ENCODE measurements around the gene OSBPL6.

OSBPL6 gene

GRCh38 chr2:178428396-178428806, 234.1 kb downstream of the OSBPL6 start:
- no peak for DNase-seq (ENCODE audit: extremely low spot score)
- ChIA-PET CTCF (interaction anchor here (0.8 to 2.0 kb wide), 2 partner anchors 14 to 33 kb away, joined by 3 to 10 read pairs; no protein-coding TSS in a partner anchor), POLR2A (interaction anchor here (1.1 to 1.9 kb wide), 3 partner anchors 9 to 23 kb away, joined by 4 to 13 read pairs (median 8); partner anchors contain the start of genes PJVK and PRKRA)
- TF ChIP-seq NFRKB (IDR thresholded peaks at IDR 0.05) (no peak), FOXA1 (IDR thresholded peaks at IDR 0.05) (no peak), ELF4 (IDR thresholded peaks at IDR 0.05) (no peak), BHLHE40 (IDR thresholded peaks at IDR 0.05; ENCODE audit: borderline replicate concordance) (no peak), TARDBP (IDR thresholded peaks at IDR 0.05) (no peak), HDGF (IDR thresholded peaks at IDR 0.05; ENCODE audit: borderline replicate concordance) (no peak), FOXM1 (IDR thresholded peaks at IDR 0.05; ENCODE audit: borderline replicate concordance) (no peak), LEF1 (IDR thresholded peaks at IDR 0.05; ENCODE audit: borderline replicate concordance) (no peak), L3MBTL2 (conservative IDR thresholded peaks at IDR 0.05) (no peak), SUZ12 (IDR thresholded peaks at IDR 0.05) (no peak), FOXK2 (IDR thresholded peaks at IDR 0.05) (no peak), SP1 (IDR thresholded peaks at IDR 0.05) (no peak), PKNOX1 (IDR thresholded peaks at IDR 0.05) (no peak), ARNT (IDR thresholded peaks at IDR 0.05) (no peak), CTBP1 (IDR thresholded peaks at IDR 0.05; ENCODE audit: borderline replicate concordance) (no peak)

GRCh38 chr2:178429336-178429735, 235.0 kb downstream of the OSBPL6 start:
- TF ChIP-seq BHLHE40 (IDR thresholded peaks at IDR 0.05; ENCODE audit: borderline replicate concordance) (no peak), FOXM1 (IDR thresholded peaks at IDR 0.05; ENCODE audit: borderline replicate concordance) (no peak), FOXA1 (IDR thresholded peaks at IDR 0.05) (no peak), L3MBTL2 (conservative IDR thresholded peaks at IDR 0.05) (no peak), TARDBP (IDR thresholded peaks at IDR 0.05) (no peak), CTBP1 (IDR thresholded peaks at IDR 0.05; ENCODE audit: borderline replicate concordance) (no peak), SUZ12 (IDR thresholded peaks at IDR 0.05) (no peak), LEF1 (IDR thresholded peaks at IDR 0.05; ENCODE audit: borderline replicate concordance) (no peak), ELF4 (IDR thresholded peaks at IDR 0.05) (no peak), NFRKB (IDR thresholded peaks at IDR 0.05) (no peak), ARNT (IDR thresholded peaks at IDR 0.05) (no peak), ZNF384 (IDR thresholded peaks at IDR 0.05) (no peak), HDGF (IDR thresholded peaks at IDR 0.05; ENCODE audit: borderline replicate concordance) (no peak), SP1 (IDR thresholded peaks at IDR 0.05) (no peak), FOXK2 (IDR thresholded peaks at IDR 0.05) (no peak), PKNOX1 (IDR thresholded peaks at IDR 0.05) (no peak)
- ChIA-PET CTCF (interaction anchor here (2.0 kb wide), 1 partner anchor 15 kb away, joined by 10 read pairs; no protein-coding TSS in a partner anchor), POLR2A (interaction anchor here (1.7 to 1.9 kb wide), 2 partner anchors 15 to 22 kb away, joined by 8 to 13 read pairs; partner anchors contain the start of genes PJVK and PRKRA)
- no peak for DNase-seq (ENCODE audit: extremely low spot score)

GRCh38 chr2:178436662-178437061, 242.3 kb downstream of the OSBPL6 start:
- no peak for DNase-seq (ENCODE audit: extremely low spot score)
- no peak for TF ChIP-seq ZNF384 (IDR thresholded peaks at IDR 0.05)
- no peak for TF ChIP-seq L3MBTL2 (conservative IDR thresholded peaks at IDR 0.05)
- TF ChIP-seq SUZ12 (IDR thresholded peaks at IDR 0.05), result no peak
- TF ChIP-seq LEF1 (IDR thresholded peaks at IDR 0.05; ENCODE audit: borderline replicate concordance), result no peak
- TF ChIP-seq FOXK2 (IDR thresholded peaks at IDR 0.05), result no peak
- no peak for TF ChIP-seq TARDBP (IDR thresholded peaks at IDR 0.05)
- no peak for TF ChIP-seq CTBP1 (IDR thresholded peaks at IDR 0.05; ENCODE audit: borderline replicate concordance)
- TF ChIP-seq NFRKB (IDR thresholded peaks at IDR 0.05), result no peak
- no peak for TF ChIP-seq FOXA1 (IDR thresholded peaks at IDR 0.05)
- no peak for TF ChIP-seq BHLHE40 (IDR thresholded peaks at IDR 0.05; ENCODE audit: borderline replicate concordance)
- TF ChIP-seq HDGF (IDR thresholded peaks at IDR 0.05; ENCODE audit: borderline replicate concordance), result no peak
- no peak for TF ChIP-seq ELF4 (IDR thresholded peaks at IDR 0.05)
- no peak for TF ChIP-seq PKNOX1 (IDR thresholded peaks at IDR 0.05)
- no peak for TF ChIP-seq FOXM1 (IDR thresholded peaks at IDR 0.05; ENCODE audit: borderline replicate concordance)
- TF ChIP-seq SP1 (IDR thresholded peaks at IDR 0.05), result no peak
- TF ChIP-seq ARNT (IDR thresholded peaks at IDR 0.05), result no peak
- CTCF ChIA-PET, result no interaction called here
- POLR2A ChIA-PET, result no interaction called here

GRCh38 chr2:178441426-178441825, 247.1 kb downstream of the OSBPL6 start:
- DNase-seq (ENCODE audit: extremely low spot score), result no peak
- no peak for TF ChIP-seq FOXK2 (IDR thresholded peaks at IDR 0.05)
- TF ChIP-seq ARNT (IDR thresholded peaks at IDR 0.05), result no peak
- no peak for TF ChIP-seq ZNF384 (IDR thresholded peaks at IDR 0.05)
- no peak for TF ChIP-seq SUZ12 (IDR thresholded peaks at IDR 0.05)
- no peak for TF ChIP-seq PKNOX1 (IDR thresholded peaks at IDR 0.05)
- no peak for TF ChIP-seq CTBP1 (IDR thresholded peaks at IDR 0.05; ENCODE audit: borderline replicate concordance)
- TF ChIP-seq TARDBP (IDR thresholded peaks at IDR 0.05), result no peak
- POLR2A ChIA-PET, result interaction anchor here (1.4 kb wide), 1 partner anchor 10 kb away, joined by 6 read pairs; the partner anchor contains the start of genes PJVK and PRKRA
- CTCF ChIA-PET, result no interaction called here

GRCh38 chr2:178448968-178449661, 254.8 kb downstream of the OSBPL6 start:
- no peak for TF ChIP-seq L3MBTL2 (conservative IDR thresholded peaks at IDR 0.05)
- no peak for TF ChIP-seq LEF1 (IDR thresholded peaks at IDR 0.05; ENCODE audit: borderline replicate concordance)
- TF ChIP-seq SUZ12 (IDR thresholded peaks at IDR 0.05), result no peak
- TF ChIP-seq FOXA1 (IDR thresholded peaks at IDR 0.05), result no peak
- no peak for TF ChIP-seq ZNF384 (IDR thresholded peaks at IDR 0.05)
- TF ChIP-seq PKNOX1 (IDR thresholded peaks at IDR 0.05), result no peak
- TF ChIP-seq TARDBP (IDR thresholded peaks at IDR 0.05), result no peak
- no peak for TF ChIP-seq NFRKB (IDR thresholded peaks at IDR 0.05)
- TF ChIP-seq ARNT (IDR thresholded peaks at IDR 0.05), result no peak
- TF ChIP-seq BHLHE40 (IDR thresholded peaks at IDR 0.05; ENCODE audit: borderline replicate concordance), result no peak
- TF ChIP-seq ELF4 (IDR thresholded peaks at IDR 0.05), result no peak
- CTCF ChIA-PET, result no interaction called here
- DNase-seq (ENCODE audit: extremely low spot score), result no peak
- POLR2A ChIA-PET, result interaction anchor here (1.1 to 3.5 kb wide), 2 partner anchors 33 to 35 kb away, joined by 3 to 29 read pairs; no protein-coding TSS in a partner anchor
